K562 (cell line): Measurements from ENCODE around the gene ATXN1. TPM values are rescaled to one million over a fixed set of nuclear protein-coding genes. Genes with fewer than 3 reads are reported as not detected.

ENCODE experiments used
- ARID1B ChIP-seq: fragments of 450-650 bp; IDR thresholded peaks from 2 replicates; pipeline ENCODE4 v1.6.1; 2016; ENCODE audit warnings: antibody characterized with exemption, mild to moderate bottlenecking, inconsistent platforms
- ATF1 ChIP-seq, 2 experiments: fragments of 450-650 bp in 1 of 2; IDR thresholded peaks; 2 replicates each; pipeline ENCODE4 v1.6.1; 2016; ENCODE audit warnings: missing compliant biosample characterization in 1 of 2, missing genetic modification characterization in 1 of 2
- ATF7 ChIP-seq: fragments of 450-650 bp; IDR thresholded peaks from 2 replicates; pipeline ENCODE4 v1.7.1; 2014; ENCODE audit warnings: mild to moderate bottlenecking, moderate library complexity
- CBX1 ChIP-seq: sonication (generic); IDR thresholded peaks from 2 replicates; pipeline ENCODE4 v1.6.1; 2016; ENCODE audit warnings: antibody characterized with exemption, low read depth, mild to moderate bottlenecking
- CSDE1 ChIP-seq, 2 experiments: fragments of 450-650 bp; IDR thresholded peaks; 2 replicates each; pipeline ENCODE4 v1.6.1; 2016; ENCODE audit warnings: mild to moderate bottlenecking in 1 of 2
- CTBP1 ChIP-seq: fragments of 450-650 bp; IDR thresholded peaks from 2 replicates; pipeline ENCODE4 v1.6.1; 2016; ENCODE audit warnings: borderline replicate concordance
- GTF2F1 ChIP-seq: IDR thresholded peaks from 2 replicates; pipeline ENCODE4 v1.6.1; 2011; ENCODE audit warnings: low read depth, low read length, improper control_type of control experiment
- ILK ChIP-seq: fragments of 450-650 bp; IDR thresholded peaks from 2 replicates; pipeline ENCODE4 v1.6.1; 2016; ENCODE audit warnings: missing genetic modification characterization, low read depth, mild to moderate bottlenecking, missing compliant biosample characterization, moderate library complexity, borderline replicate concordance
- KDM1A ChIP-seq, 2 experiments: fragments of 450-650 bp; IDR thresholded peaks; 2 replicates each; pipeline ENCODE4 v1.6.1; 2016; ENCODE audit warnings: mild to moderate bottlenecking in 2 of 2
- MCM3 ChIP-seq: fragments of 450-650 bp; IDR thresholded peaks from 2 replicates; pipeline ENCODE4 v1.6.1; 2016
- MEIS2 ChIP-seq: fragments of 450-650 bp; IDR thresholded peaks from 2 replicates; pipeline ENCODE4 v1.6.1; 2014; ENCODE audit warnings: mild to moderate bottlenecking; ENCODE audit not compliant: partially characterized antibody
- NFE2 ChIP-seq: IDR thresholded peaks from 2 replicates; pipeline ENCODE4 v1.6.1; 2014; ENCODE audit warnings: antibody characterized with exemption, low read depth
- PHTF2 ChIP-seq: fragments of 250-450 bp; sonication (Bioruptor Pico); IDR thresholded peaks from 2 replicates; pipeline ENCODE4 v1.5.0; 2021; ENCODE audit warnings: mild to moderate bottlenecking
- POLR2AphosphoS2 ChIP-seq: IDR thresholded peaks from 2 replicates; pipeline ENCODE4 v1.6.1; 2012; ENCODE audit warnings: low read length, improper control_type of control experiment
- RAD51 ChIP-seq: fragments of 450-650 bp; IDR thresholded peaks from 2 replicates; pipeline ENCODE4 v1.7.1; 2016; ENCODE audit warnings: low read depth, mild to moderate bottlenecking, borderline replicate concordance
- RBBP5 ChIP-seq: fragments of 200-600 bp; sonication (generic); IDR thresholded peaks from 2 replicates; pipeline ENCODE4 v1.6.1; 2012; ENCODE audit warnings: borderline replicate concordance, mild to moderate bottlenecking, low read length, control low read depth, inconsistent platforms; ENCODE audit not compliant: insufficient read depth, poor library complexity, severe bottlenecking
- SMAD3 ChIP-seq: fragments of 450-650 bp; formaldehyde crosslinking; conservative IDR thresholded peaks from 2 replicates; pipeline ENCODE4 v1.4.0; 2020; ENCODE audit warnings: mild to moderate bottlenecking
- STAG1 ChIP-seq: sonication (generic); formaldehyde crosslinking; IDR thresholded peaks from 2 replicates; pipeline ENCODE4 v1.5.0; 2020; ENCODE audit warnings: missing genetic modification reagents, borderline replicate concordance
- TARDBP ChIP-seq: fragments of 450-650 bp; IDR thresholded peaks from 2 replicates; pipeline ENCODE4 v1.6.1; 2016
- TEAD4 ChIP-seq, 2 experiments: sonication (generic) in 1 of 2; formaldehyde crosslinking in 1 of 2; IDR thresholded peaks; 2 replicates each; pipeline versions ENCODE4 v1.6.1 to v1.8.0; 2012 to 2022; ENCODE audit warnings: borderline replicate concordance in 1 of 2, inconsistent platforms in 1 of 2, low read length in 1 of 2, mild to moderate bottlenecking in 1 of 2, missing genetic modification reagents in 1 of 2
- USF1 ChIP-seq: sonication (generic); formaldehyde crosslinking; IDR thresholded peaks from 2 replicates; pipeline ENCODE4 v1.9.0; 2022; ENCODE audit warnings: mild to moderate bottlenecking, missing genetic modification reagents
- ZBED1 ChIP-seq: IDR thresholded peaks from 2 replicates; pipeline ENCODE4 v1.6.1; 2014
- ZNF23 ChIP-seq: fragments of 250-450 bp; sonication (Bioruptor Pico); IDR thresholded peaks from 2 replicates; pipeline ENCODE4 v1.4.0; 2020; ENCODE audit warnings: mild to moderate bottlenecking
- ZNF512 ChIP-seq: IDR thresholded peaks from 2 replicates; pipeline ENCODE4 v1.6.1; 2016; ENCODE audit warnings: missing genetic modification characterization, missing compliant biosample characterization
- ZNF77 ChIP-seq: fragments of 250-450 bp; sonication (Bioruptor Pico); IDR thresholded peaks from 2 replicates; pipeline ENCODE4 v1.5.0; 2020
- polyA plus RNA-seq, 8 experiments: library from polyadenylated mRNA; depleted of rRNA in 4 of 8; stranded (reverse) in 5 of 8; unstranded in 3 of 8; fragments of >200 nt; fragmentation: Nextera tagmentation in 2 of 8; fragmentation: Illumina TruSeq in 1 of 8; extraction: Ambion mirVana in 2 of 8; extraction: Trizol in 1 of 8; gene quantifications; 2 replicates each; pipeline versions ENCODE4 v1.2.1 to v1.2.3, GENCODE V29; 2011 to 2014; ENCODE audit warnings: inconsistent platforms in 1 of 8, missing spikeins in 1 of 8
- total RNA-seq, 7 experiments: library from RNA; depleted of rRNA in 6 of 7; stranded (reverse); fragments of >200 nt in 6 of 7; fragmentation: Illumina TruSeq in 2 of 7; extraction: Trizol in 2 of 7; gene quantifications; 2 replicates each; pipeline versions ENCODE4 v1.2.1 to v1.2.3, GENCODE V29; 2011 to 2021; ENCODE audit warnings: low replicate concordance in 1 of 7
- TF ChIP-seq, protein P1 (sequence below): fragments of 200-400 bp; formaldehyde crosslinking; IDR thresholded peaks from 2 replicates; pipeline ENCODE4 v1.6.1; 2017; ENCODE audit warnings: mild to moderate bottlenecking, low read depth, low read length, moderate library complexity

The ATXN1 gene
- total and polyA plus RNA-seq, 9 of the 15 experiments (the other 6 are each of a cell fraction or from before 2014, with no cell fraction given), result under 0.01 to 1.2 (median 0.58) TPM

DNA sequence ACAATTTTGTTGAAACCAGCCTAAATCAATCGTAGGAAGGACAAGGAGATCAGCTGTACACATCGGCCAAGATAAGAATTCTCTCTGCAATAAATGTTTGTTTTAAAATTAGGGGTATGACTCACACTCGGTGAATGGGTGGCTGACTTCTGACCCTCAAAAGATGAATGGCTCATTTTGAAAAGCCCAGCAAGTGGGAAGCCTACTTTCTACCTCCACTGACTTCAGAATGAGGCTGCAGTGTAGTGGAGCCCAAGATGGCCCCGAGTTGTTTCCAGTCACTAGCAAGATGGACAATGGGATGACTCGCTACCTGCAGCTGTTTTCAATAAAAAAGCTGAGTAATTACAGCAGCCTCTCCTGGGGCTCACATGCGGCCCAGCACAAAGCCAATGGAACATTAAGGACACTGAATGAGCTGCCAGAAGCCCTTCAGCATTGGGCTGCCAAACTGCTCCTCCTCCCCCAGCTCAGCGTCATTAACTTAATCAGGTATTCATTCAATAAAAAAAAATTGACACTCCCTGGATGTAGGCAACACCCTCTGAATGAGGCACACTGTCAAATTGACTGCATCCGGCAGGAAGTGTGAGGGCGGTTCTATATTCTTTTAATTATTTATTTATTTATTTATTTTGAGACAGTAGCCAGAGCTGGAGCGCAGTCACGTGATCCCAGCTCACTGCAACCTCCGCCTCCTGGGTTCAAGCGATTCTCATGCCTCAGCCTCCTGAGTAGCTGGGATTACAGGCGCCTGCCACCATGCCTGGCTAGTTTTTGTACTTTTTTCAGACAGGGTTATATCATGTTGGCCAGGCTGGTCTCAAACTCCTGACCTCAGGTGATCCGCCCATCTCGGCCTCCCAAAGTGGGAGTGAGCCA, 415.6 kb downstream of the ATXN1 start (continued):
- no peak for TF ChIP-seq RBBP5
- TF ChIP-seq RAD51, result peak; percentile 70
- TF ChIP-seq KDM1A (IDR thresholded peaks at IDR 0.05), result peak in 1 of 2 experiments; percentile 8; a peak in 1 of 4 replicates
- no peak for TF ChIP-seq ZNF512 (tag)
- peak; percentile 44; the same call in 1 of the 2 replicates for TF ChIP-seq NFE2
- no peak for TF ChIP-seq STAG1 (CRISPR knock-in tag)
- peak; percentile 60 for TF ChIP-seq CTBP1
- TF ChIP-seq ILK (tag), result no peak
- no peak for TF ChIP-seq MCM3
- no peak for TF ChIP-seq PHTF2 (CRISPR knock-in tag)
- no peak for TF ChIP-seq ZNF23 (CRISPR knock-in tag)
- TF ChIP-seq ATF7, result peak; percentile 70
- no peak for TF ChIP-seq POLR2AphosphoS2
- TF ChIP-seq CSDE1 (IDR thresholded peaks at IDR 0.05), result no peak
- TF ChIP-seq TARDBP, result no peak
- TF ChIP-seq ZNF77 (CRISPR knock-in tag), result no peak
- TF ChIP-seq, protein P1, sequence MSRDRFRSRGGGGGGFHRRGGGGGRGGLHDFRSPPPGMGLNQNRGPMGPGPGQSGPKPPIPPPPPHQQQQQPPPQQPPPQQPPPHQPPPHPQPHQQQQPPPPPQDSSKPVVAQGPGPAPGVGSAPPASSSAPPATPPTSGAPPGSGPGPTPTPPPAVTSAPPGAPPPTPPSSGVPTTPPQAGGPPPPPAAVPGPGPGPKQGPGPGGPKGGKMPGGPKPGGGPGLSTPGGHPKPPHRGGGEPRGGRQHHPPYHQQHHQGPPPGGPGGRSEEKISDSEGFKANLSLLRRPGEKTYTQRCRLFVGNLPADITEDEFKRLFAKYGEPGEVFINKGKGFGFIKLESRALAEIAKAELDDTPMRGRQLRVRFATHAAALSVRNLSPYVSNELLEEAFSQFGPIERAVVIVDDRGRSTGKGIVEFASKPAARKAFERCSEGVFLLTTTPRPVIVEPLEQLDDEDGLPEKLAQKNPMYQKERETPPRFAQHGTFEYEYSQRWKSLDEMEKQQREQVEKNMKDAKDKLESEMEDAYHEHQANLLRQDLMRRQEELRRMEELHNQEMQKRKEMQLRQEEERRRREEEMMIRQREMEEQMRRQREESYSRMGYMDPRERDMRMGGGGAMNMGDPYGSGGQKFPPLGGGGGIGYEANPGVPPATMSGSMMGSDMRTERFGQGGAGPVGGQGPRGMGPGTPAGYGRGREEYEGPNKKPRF, result no peak
- no peak for TF ChIP-seq ZBED1
- TF ChIP-seq USF1 (CRISPR knock-in tag), result peak; percentile 50; the same call in 1 of the 2 replicates
- no peak for TF ChIP-seq CBX1
- TF ChIP-seq ARID1B, result peak; percentile 78
- TF ChIP-seq GTF2F1, result no peak
- no peak for TF ChIP-seq SMAD3 (CRISPR knock-in tag)
- no peak for TF ChIP-seq ATF1 (CRISPR knock-in tag; IDR thresholded peaks at IDR 0.05)
- TF ChIP-seq ATF1 (tag; IDR thresholded peaks at IDR 0.05), result peak; percentile 27; the same call in 1 of the 2 replicates
- TF ChIP-seq MEIS2, result peak; percentile 84
- peak; percentile 57; the same call in 1 of the 2 replicates for TF ChIP-seq TEAD4 (IDR thresholded peaks at IDR 0.05; ENCODE audit: low read length)
- no peak for TF ChIP-seq TEAD4 (CRISPR knock-in tag; IDR thresholded peaks at IDR 0.05; ENCODE audit: borderline replicate concordance)
